ENCODE data around the gene PLCL1.

Gene PLCL1

GRCh38 chr2:198077477-198077876 lies 273.1 kb downstream of the PLCL1 start:
- no peak for DNase-seq

- DNase-seq = no peak
These were observed 276.7 kb downstream of the PLCL1 start for GRCh38 chr2:198080879-198081765.

GRCh38 chr2:198084156-198084555 lies 279.8 kb downstream of the PLCL1 start:
- DNase-seq = no peak

- no peak for DNase-seq
These were observed 291.6 kb downstream of the PLCL1 start for GRCh38 chr2:198096002-198096401.

- no peak for DNase-seq
These were observed 292.6 kb downstream of the PLCL1 start for GRCh38 chr2:198096965-198097364.

GRCh38 chr2:198097630-198098029 lies 293.2 kb downstream of the PLCL1 start:
- DNase-seq = no peak

- DNase-seq = no peak
These were observed 294.0 kb downstream of the PLCL1 start for GRCh38 chr2:198098386-198098785.

GRCh38 chr2:198098918-198099317 lies 294.5 kb downstream of the PLCL1 start:
- no peak for DNase-seq

- DNase-seq = no peak
These were observed 296.0 kb downstream of the PLCL1 start for GRCh38 chr2:198100346-198100745.

- DNase-seq = no peak
These were observed 297.3 kb downstream of the PLCL1 start for GRCh38 chr2:198101688-198102087.

GRCh38 chr2:198102120-198102519 lies 297.7 kb downstream of the PLCL1 start:
- no peak for DNase-seq

GRCh38 chr2:198102856-198103255 lies 298.5 kb downstream of the PLCL1 start:
- DNase-seq = no peak

- DNase-seq = no peak
These were observed 302.4 kb downstream of the PLCL1 start for GRCh38 chr2:198106621-198107385.

- no peak for DNase-seq
These were observed 308.9 kb downstream of the PLCL1 start for GRCh38 chr2:198113316-198113715.

- DNase-seq = no peak
These were observed 309.7 kb downstream of the PLCL1 start for GRCh38 chr2:198114064-198114463.

GRCh38 chr2:198115201-198115600 lies 310.8 kb downstream of the PLCL1 start:
- no peak for DNase-seq

GRCh38 chr2:198116756-198117155 lies 312.4 kb downstream of the PLCL1 start:
- no peak for DNase-seq

GRCh38 chr2:198117406-198118041 lies 313.1 kb downstream of the PLCL1 start:
- no peak for DNase-seq

- DNase-seq = peak; percentile 15
These were observed 323.2 kb downstream of the PLCL1 start for GRCh38 chr2:198127627-198128026.

GRCh38 chr2:198129609-198130008 lies 325.2 kb downstream of the PLCL1 start:
- no peak for DNase-seq

GRCh38 chr2:198134293-198134955 lies 330.0 kb downstream of the PLCL1 start:
- DNase-seq = no peak

GRCh38 chr2:198135481-198135934 lies 331.1 kb downstream of the PLCL1 start:
- no peak for DNase-seq

GRCh38 chr2:198136142-198136541 lies 331.7 kb downstream of the PLCL1 start:
- no peak for DNase-seq
